Thoracic aorta (tissue), 2 donors: ENCODE results near the gene SLC7A14. TPM values are rescaled to one million over a fixed set of nuclear protein-coding genes. Genes with fewer than 3 reads are reported as not detected.

Experiments
- ATAC-seq: fragments of 150-250 bp; one replicate; pipeline ENCODE4 v1.8.0; 2017; ENCODE audit warnings: low read depth; ENCODE audit not compliant: insufficient number of reproducible peaks, low FRiP score
- DNase-seq: peaks from one replicate; pipeline ENCODE4 v3.0.0-alpha.2; 2020; ENCODE audit warnings: low spot score
- H3K27ac ChIP-seq, 2 donors: fragments of 200-600 bp; sonication (generic); 1 replicate in 1 of 2; 2 replicates in 1 of 2; pipeline ENCODE4 v1.5.1; 2016; ENCODE audit warnings: mild to moderate bottlenecking in 2 of 2, moderate library complexity in 2 of 2
- H3K27me3 ChIP-seq: fragments of 200-600 bp; sonication (generic); replicated peaks from 2 replicates; pipeline ENCODE4 v1.6.0; 2016; ENCODE audit warnings: mild to moderate bottlenecking; ENCODE audit not compliant: insufficient read depth
- H3K36me3 ChIP-seq: fragments of 200-600 bp; sonication (generic); one replicate; pipeline ENCODE4 v1.5.1; 2016
- H3K4me1 ChIP-seq, 2 donors: fragments of 200-600 bp; sonication (generic); 1 replicate in 1 of 2; 2 replicates in 1 of 2; pipeline versions ENCODE4 v1.5.1 to v1.6.0; 2016; ENCODE audit warnings: low read depth in 2 of 2, mild to moderate bottlenecking in 1 of 2; ENCODE audit not compliant: control insufficient read depth in 1 of 2
- H3K4me3 ChIP-seq: fragments of 200-600 bp; sonication (generic); 2 replicates; pipeline ENCODE4 v1.5.1; 2016; ENCODE audit warnings: mild to moderate bottlenecking
- H3K9me3 ChIP-seq: fragments of 200-600 bp; sonication (generic); 2 replicates; pipeline ENCODE4 v1.5.1; 2016
- total RNA-seq, 2 donors: library from RNA; depleted of rRNA; stranded (reverse); fragments of >200 nt; gene quantifications; one replicate each; pipeline versions ENCODE4 v1.1.0 to v1.2.3, GENCODE V29; 2016
- TF ChIP-seq, protein P1 (sequence below): fragments of 200-600 bp; sonication (generic); IDR thresholded peaks from one replicate; pipeline ENCODE4 v1.5.1; 2019; ENCODE audit warnings: antibody characterized with exemption

Gene SLC7A14
- total RNA-seq, 2 donors from 2014 or later: not detected

DNA sequence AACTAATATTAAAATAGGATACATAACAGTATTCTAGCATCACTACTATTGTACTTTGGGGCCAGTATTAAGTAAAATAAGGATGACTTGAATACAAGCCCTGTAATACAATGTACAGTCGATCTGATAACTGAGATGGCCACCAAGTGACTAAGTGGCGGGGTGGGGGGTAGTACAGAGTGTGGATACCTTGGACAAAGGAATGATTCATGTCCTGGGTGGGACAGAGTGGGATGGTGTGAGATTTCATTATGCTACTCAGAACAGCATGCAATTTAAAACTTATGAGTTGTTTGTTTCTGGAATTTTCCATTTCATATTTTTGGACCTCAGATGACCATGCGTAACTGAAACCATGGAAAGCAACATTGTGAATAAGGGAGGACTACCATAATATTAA, 46.0 kb downstream of the SLC7A14 start:
- TF ChIP-seq, protein P1, sequence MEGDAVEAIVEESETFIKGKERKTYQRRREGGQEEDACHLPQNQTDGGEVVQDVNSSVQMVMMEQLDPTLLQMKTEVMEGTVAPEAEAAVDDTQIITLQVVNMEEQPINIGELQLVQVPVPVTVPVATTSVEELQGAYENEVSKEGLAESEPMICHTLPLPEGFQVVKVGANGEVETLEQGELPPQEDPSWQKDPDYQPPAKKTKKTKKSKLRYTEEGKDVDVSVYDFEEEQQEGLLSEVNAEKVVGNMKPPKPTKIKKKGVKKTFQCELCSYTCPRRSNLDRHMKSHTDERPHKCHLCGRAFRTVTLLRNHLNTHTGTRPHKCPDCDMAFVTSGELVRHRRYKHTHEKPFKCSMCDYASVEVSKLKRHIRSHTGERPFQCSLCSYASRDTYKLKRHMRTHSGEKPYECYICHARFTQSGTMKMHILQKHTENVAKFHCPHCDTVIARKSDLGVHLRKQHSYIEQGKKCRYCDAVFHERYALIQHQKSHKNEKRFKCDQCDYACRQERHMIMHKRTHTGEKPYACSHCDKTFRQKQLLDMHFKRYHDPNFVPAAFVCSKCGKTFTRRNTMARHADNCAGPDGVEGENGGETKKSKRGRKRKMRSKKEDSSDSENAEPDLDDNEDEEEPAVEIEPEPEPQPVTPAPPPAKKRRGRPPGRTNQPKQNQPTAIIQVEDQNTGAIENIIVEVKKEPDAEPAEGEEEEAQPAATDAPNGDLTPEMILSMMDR: no peak

DNA sequence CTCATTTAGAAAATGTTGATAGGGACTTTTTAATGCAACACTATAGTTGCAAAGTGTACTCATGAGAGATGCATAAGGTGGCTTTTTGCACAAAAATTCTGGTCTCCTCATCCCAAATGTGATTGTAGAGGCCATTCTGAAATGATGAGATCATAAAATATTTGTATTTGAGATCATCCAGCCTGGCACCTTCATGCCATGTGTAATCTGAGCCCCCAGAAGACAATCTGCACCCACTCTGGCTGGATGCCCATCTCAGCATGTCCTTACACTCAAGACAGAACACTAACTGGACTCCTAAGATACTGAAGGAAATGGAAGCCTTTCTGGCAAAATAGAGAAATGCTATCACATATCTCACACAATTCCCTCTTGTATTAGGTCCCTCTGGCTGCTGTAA, 49.2 kb downstream of the SLC7A14 start:
- ATAC-seq: no peak
- TF ChIP-seq, protein P1: no peak
- no peak overlapping the region for H3K27ac ChIP-seq
- H3K36me3 ChIP-seq: no peaks in the 10 kb centered on the region
- no peaks in the 10 kb centered on the region for H3K9me3 ChIP-seq
- no peaks in the 10 kb centered on the region for H3K4me1 ChIP-seq
- DNase-seq: no peak
- no peak overlapping the region for H3K4me3 ChIP-seq
- no peaks in the 10 kb centered on the region for H3K27me3 ChIP-seq

More for the DNA sequence above, 46.0 kb downstream of the SLC7A14 start:
- Histone ChIP-seq H3K27ac (no peak overlapping the region), H3K36me3 (no peaks in the 10 kb centered on the region), H3K27me3 (no peaks in the 10 kb centered on the region), H3K4me3 (no peak overlapping the region), H3K4me1 (no peaks in the 10 kb centered on the region), H3K9me3 (no peaks in the 10 kb centered on the region)
- DNase-seq (no peak), ATAC-seq (no peak)

DNA sequence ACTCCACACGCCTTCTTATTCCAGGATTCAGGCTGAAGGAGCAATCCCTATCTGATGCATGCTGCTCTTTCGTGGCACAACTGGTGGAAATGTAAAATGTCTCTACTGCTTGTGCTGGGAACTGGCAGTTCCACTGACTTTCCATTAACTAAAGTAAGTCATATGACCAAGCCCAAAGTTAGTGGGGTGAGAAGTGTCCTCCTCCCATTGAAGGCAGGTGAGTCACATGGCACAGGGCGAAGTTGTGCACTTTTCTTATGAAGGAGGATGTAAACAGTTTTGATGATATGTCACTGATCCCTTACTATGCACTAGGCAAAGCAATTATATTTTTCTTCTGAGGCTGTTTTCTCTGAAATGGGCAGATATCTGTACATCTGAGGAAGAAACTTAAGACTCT, 51.6 kb downstream of the SLC7A14 start:
- TF ChIP-seq, protein P1: no peak
- H3K27ac ChIP-seq: no peak overlapping the region
- no peaks in the 10 kb centered on the region for H3K4me1 ChIP-seq
- DNase-seq (no peak), ATAC-seq (no peak)
- H3K4me3 ChIP-seq: no peak overlapping the region
- no peaks in the 10 kb centered on the region for H3K36me3 ChIP-seq
- no peaks in the 10 kb centered on the region for H3K9me3 ChIP-seq
- no peaks in the 10 kb centered on the region for H3K27me3 ChIP-seq

DNA sequence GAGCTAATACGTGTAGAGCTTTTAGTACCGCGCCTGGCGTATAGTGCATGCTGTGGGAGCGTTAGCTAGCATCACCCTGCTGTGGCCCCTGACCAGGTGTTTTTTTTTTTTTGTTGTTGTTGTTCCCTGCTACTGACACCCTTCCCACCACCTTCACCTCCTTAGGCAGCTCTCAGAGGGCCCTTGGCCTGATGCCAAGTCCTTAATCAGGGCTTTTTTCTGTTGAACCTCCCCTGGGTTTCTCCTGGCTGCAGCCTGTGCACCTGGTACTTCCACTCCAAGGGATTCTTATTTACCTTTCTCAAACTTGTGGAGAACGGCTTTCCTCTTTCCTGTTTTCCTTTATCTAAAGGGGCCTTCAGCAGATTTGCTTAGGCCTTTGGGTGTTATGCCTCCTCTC, 53.3 kb downstream of the SLC7A14 start:
- Histone ChIP-seq H3K4me3 (no peak overlapping the region), H3K36me3 (no peaks in the 10 kb centered on the region), H3K4me1 (no peaks in the 10 kb centered on the region), H3K27ac (no peak overlapping the region), H3K27me3 (no peaks in the 10 kb centered on the region), H3K9me3 (no peaks in the 10 kb centered on the region)
- DNase-seq (no peak), ATAC-seq (no peak)
- TF ChIP-seq, protein P1: no peak

DNA sequence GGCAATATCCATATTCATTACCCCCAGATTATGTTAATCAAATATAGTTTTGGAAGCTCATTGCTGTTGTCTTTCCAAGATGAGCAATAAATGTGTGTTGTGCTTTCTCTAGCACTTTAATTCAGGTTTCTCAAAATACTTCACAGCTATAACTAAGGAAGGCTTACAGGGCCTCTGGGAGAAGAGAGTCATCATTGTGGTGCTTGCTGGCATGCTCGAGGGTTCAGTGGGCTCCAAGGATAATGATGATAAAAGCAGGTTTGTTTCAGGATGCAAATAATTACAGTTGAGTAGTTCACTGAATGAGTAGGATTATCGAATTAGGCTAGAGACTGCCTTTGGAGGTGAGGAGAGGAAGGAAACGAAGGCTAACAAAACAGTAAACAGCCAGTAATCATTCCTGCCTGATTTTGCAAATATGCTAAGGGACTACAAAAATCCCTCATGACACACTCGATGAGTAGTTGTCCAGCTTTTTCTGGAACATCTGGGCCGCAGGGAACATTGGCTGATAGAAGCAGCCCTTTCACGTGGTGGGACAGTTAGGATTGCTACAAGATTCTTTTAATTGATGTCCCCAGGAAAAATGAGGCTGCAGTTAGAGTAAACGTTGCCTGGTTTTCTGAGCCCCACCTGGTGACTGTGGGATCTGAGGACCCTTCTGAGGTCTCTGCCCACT, 54.1 kb downstream of the SLC7A14 start:
- Histone ChIP-seq H3K36me3 (no peaks in the 10 kb centered on the region), H3K27me3 (no peaks in the 10 kb centered on the region), H3K27ac (no peak overlapping the region), H3K9me3 (no peaks in the 10 kb centered on the region), H3K4me3 (no peak overlapping the region), H3K4me1 (no peaks in the 10 kb centered on the region)
- ATAC-seq (no peak), DNase-seq (no peak)
- TF ChIP-seq, protein P1: no peak
